ENCODE data around the gene RSBN1.

Gene RSBN1

GRCh38 chr1:113805256-113805531 lies 7.1 kb downstream of the RSBN1 start:
- no peak overlapping the region for H3K4me3 ChIP-seq (ENCODE audit: low read depth, low read length)
- TF ChIP-seq CTCF (IDR thresholded peaks at IDR 0.05; ENCODE audit: borderline replicate concordance, insufficient read depth, low read depth, low read length), result no peak

GRCh38 chr1:113804421-113805255 lies 7.6 kb downstream of the RSBN1 start:
- H3K4me3 ChIP-seq (ENCODE audit: low read depth, low read length), result no peak overlapping the region
- no peak for TF ChIP-seq CTCF (IDR thresholded peaks at IDR 0.05; ENCODE audit: borderline replicate concordance, insufficient read depth, low read depth, low read length)

GRCh38 chr1:113802367-113803007 lies 9.8 kb downstream of the RSBN1 start:
- TF ChIP-seq CTCF (IDR thresholded peaks at IDR 0.05; ENCODE audit: borderline replicate concordance, insufficient read depth, low read depth, low read length), result no peak
- no peak overlapping the region for H3K4me3 ChIP-seq (ENCODE audit: low read depth, low read length)

- no peak for TF ChIP-seq CTCF (IDR thresholded peaks at IDR 0.05; ENCODE audit: borderline replicate concordance, insufficient read depth, low read depth, low read length)
- no peak overlapping the region for H3K4me3 ChIP-seq (ENCODE audit: low read depth, low read length)
These were observed 11.8 kb downstream of the RSBN1 start for GRCh38 chr1:113800487-113800886.

- no peak for TF ChIP-seq CTCF (IDR thresholded peaks at IDR 0.05; ENCODE audit: borderline replicate concordance, insufficient read depth, low read depth, low read length)
- no peak overlapping the region for H3K4me3 ChIP-seq (ENCODE audit: low read depth, low read length)
These were observed 14.8 kb downstream of the RSBN1 start for GRCh38 chr1:113797472-113797871.

- TF ChIP-seq CTCF (IDR thresholded peaks at IDR 0.05; ENCODE audit: borderline replicate concordance, insufficient read depth, low read depth, low read length), result no peak
- no peak overlapping the region for H3K4me3 ChIP-seq (ENCODE audit: low read depth, low read length)
These were observed 18.1 kb downstream of the RSBN1 start for GRCh38 chr1:113793878-113794834.

All from GM12875 (cell line).